IMR-90 (cell line): ENCODE data around the gene MINDY2. TPM values are rescaled to one million over a fixed set of nuclear protein-coding genes. Genes with fewer than 3 reads are reported as not detected.

Experiments used
- ATAC-seq: fragments of 200-7000 bp; cut with Tn5 transposase; 2 replicates; pipeline ENCODE4 v1.9.1; 2020; ENCODE audit warnings: low read depth, mild to moderate bottlenecking, moderate library complexity
- Bru-seq: library from RNA; stranded (reverse); fragments of 400-500 nt; gene quantifications from one replicate; lab custom pipeline; 2021; lab: Mats Ljungman, UMichigan
- BruChase-seq, 2 experiments: library from RNA; stranded (reverse); fragments of 400-500 nt; gene quantifications; one replicate each; lab custom pipeline; 2021; lab: Mats Ljungman, UMichigan
- BruUV-seq: library from RNA; stranded (reverse); fragments of 400-500 nt; replicated peaks from 2 replicates; lab custom pipeline; 2021; lab: Mats Ljungman, UMichigan
- CTCF ChIA-PET: fragments of 300-600 bp; formaldehyde crosslinking; extraction: SDS; loops from one replicate; lab custom pipeline; 2021; ENCODE audit warnings: antibody characterized with exemption; lab: Yijun Ruan, JAX
- POLR2A ChIA-PET: fragments of 300-600 bp; sonication (Branson Sonifier 250); formaldehyde crosslinking; loops from one replicate; lab custom pipeline; 2022; ENCODE audit warnings: antibody characterized with exemption; ENCODE audit not compliant: unreplicated experiment; lab: Charles Lee
- DNase-seq: peaks from one replicate; pipeline ENCODE4 v3.0.0; 2013
- H2AFZ ChIP-seq: replicated peaks from 2 replicates; pipeline ENCODE3; 2013; ENCODE audit warnings: low read length, mild to moderate bottlenecking; ENCODE audit not compliant: poor library complexity
- H2AK5ac ChIP-seq: 2 replicates; pipeline ENCODE4 v1.6.1; 2013; ENCODE audit warnings: low read depth, low read length, inconsistent platforms
- H2AK9ac ChIP-seq: replicated peaks from 2 replicates; pipeline ENCODE3; 2013; ENCODE audit warnings: mild to moderate bottlenecking, low read depth, low read length, moderate library complexity; ENCODE audit not compliant: poor library complexity
- H2BK120ac ChIP-seq: 2 replicates; pipeline ENCODE4 v1.6.1; 2013; ENCODE audit warnings: low read depth, low read length, inconsistent platforms
- H2BK15ac ChIP-seq: 3 replicates; pipeline ENCODE4 v1.6.1; 2013; ENCODE audit warnings: low read depth, low read length, inconsistent platforms
- H2BK20ac ChIP-seq: 2 replicates; pipeline ENCODE4 v1.6.1; 2013; ENCODE audit warnings: low read depth, mild to moderate bottlenecking, inconsistent platforms, low read length, moderate library complexity
- H2BK5ac ChIP-seq: 2 replicates; pipeline ENCODE4 v1.6.1; 2013; ENCODE audit warnings: mild to moderate bottlenecking, low read depth, low read length, inconsistent platforms; ENCODE audit not compliant: poor library complexity, severe bottlenecking
- H3K14ac ChIP-seq: replicated peaks from 2 replicates; pipeline ENCODE4 v1.6.1; 2013; ENCODE audit warnings: low read depth, low read length, inconsistent platforms
- H3K18ac ChIP-seq: 2 replicates; pipeline ENCODE4 v1.6.1; 2013; ENCODE audit warnings: low read depth, low read length, control low read depth
- H3K23ac ChIP-seq: 2 replicates; pipeline ENCODE4 v1.6.1; 2013; ENCODE audit warnings: low read depth, low read length, inconsistent platforms
- H3K27ac ChIP-seq: 2 replicates; pipeline ENCODE4 v1.5.1; 2013; ENCODE audit warnings: mild to moderate bottlenecking, control low read depth, low read length; ENCODE audit not compliant: insufficient read depth
- H3K27me3 ChIP-seq: 2 replicates; pipeline ENCODE4 v1.6.1; 2013; ENCODE audit warnings: low read length; ENCODE audit not compliant: control insufficient read depth, insufficient read depth
- H3K36me3 ChIP-seq: 2 replicates; pipeline ENCODE4 v1.6.1; 2013; ENCODE audit warnings: low read length, mixed read lengths; ENCODE audit not compliant: control insufficient read depth, insufficient read depth
- H3K4ac ChIP-seq: 2 replicates; pipeline ENCODE4 v1.6.1; 2013; ENCODE audit warnings: low read depth, low read length, inconsistent platforms
- H3K4me1 ChIP-seq: 2 replicates; pipeline ENCODE4 v1.6.1; 2013; ENCODE audit warnings: low read length, mixed read lengths; ENCODE audit not compliant: control insufficient read depth, insufficient read depth
- H3K4me2 ChIP-seq: 2 replicates; pipeline ENCODE4 v1.6.1; 2013; ENCODE audit warnings: low read depth, mild to moderate bottlenecking, control low read depth, low read length, moderate library complexity
- H3K4me3 ChIP-seq: 2 replicates; pipeline ENCODE4 v1.5.1; 2013; ENCODE audit warnings: low read depth, mild to moderate bottlenecking, control low read depth, low read length, moderate library complexity; ENCODE audit not compliant: insufficient read depth
- H3K56ac ChIP-seq: 2 replicates; pipeline ENCODE4 v1.6.1; 2013; ENCODE audit warnings: low read length, inconsistent platforms; ENCODE audit not compliant: insufficient read depth; ENCODE audit errors: extremely low read depth
- H3K79me1 ChIP-seq, 2 experiments: 2 replicates each; pipeline ENCODE4 v1.6.1; 2013; ENCODE audit warnings: low read length in 2 of 2, inconsistent platforms in 1 of 2, low read depth in 1 of 2
- H3K9ac ChIP-seq: 2 replicates; pipeline ENCODE4 v1.6.1; 2013; ENCODE audit warnings: low read depth, low read length, control low read depth
- H3K9me1 ChIP-seq: 2 replicates; pipeline ENCODE4 v1.6.1; 2013; ENCODE audit warnings: low read length, inconsistent platforms; ENCODE audit not compliant: insufficient read depth
- H3K9me3 ChIP-seq: 2 replicates; pipeline ENCODE4 v1.6.1; 2013; ENCODE audit warnings: low read length; ENCODE audit not compliant: control insufficient read depth, insufficient read depth
- H4K20me1 ChIP-seq: 2 replicates; pipeline ENCODE4 v1.6.1; 2013; ENCODE audit warnings: low read length, inconsistent platforms; ENCODE audit not compliant: insufficient read depth
- H4K5ac ChIP-seq: 2 replicates; pipeline ENCODE4 v1.6.1; 2013; ENCODE audit warnings: mild to moderate bottlenecking, low read depth, low read length, control low read depth
- H4K8ac ChIP-seq, 2 experiments: 2 replicates each; pipeline ENCODE4 v1.6.1; 2013; ENCODE audit warnings: low read depth in 2 of 2, low read length in 2 of 2, control low read depth in 1 of 2, inconsistent platforms in 1 of 2
- H4K91ac ChIP-seq: 2 replicates; pipeline ENCODE4 v1.6.1; 2013; ENCODE audit warnings: low read depth, low read length, inconsistent platforms; ENCODE audit not compliant: insufficient read depth
- CEBPB ChIP-seq: IDR thresholded peaks from 2 replicates; pipeline ENCODE4 v1.6.1; 2012; ENCODE audit warnings: low read depth, low read length, improper control_type of control experiment
- CHD1 ChIP-seq: IDR thresholded peaks from 2 replicates; pipeline ENCODE4 v1.6.1; 2012; ENCODE audit warnings: low read depth, low read length, improper control_type of control experiment
- CTCF ChIP-seq: conservative IDR thresholded peaks from 2 replicates; pipeline ENCODE4 v1.5.1; 2012; ENCODE audit warnings: mild to moderate bottlenecking, low read depth, low read length, improper control_type of control experiment
- FOS ChIP-seq: fragments of 150-350 bp; IDR thresholded peaks from 2 replicates; pipeline ENCODE4 v1.6.1; 2016; ENCODE audit warnings: low read depth, low read length
- MAFK ChIP-seq: IDR thresholded peaks from 2 replicates; pipeline ENCODE4 v1.6.1; 2012; ENCODE audit warnings: low read depth, low read length, improper control_type of control experiment
- MAZ ChIP-seq: IDR thresholded peaks from 2 replicates; pipeline ENCODE4 v1.6.1; 2012; ENCODE audit warnings: low read depth, mild to moderate bottlenecking, low read length, improper control_type of control experiment, moderate library complexity, borderline replicate concordance
- MXI1 ChIP-seq: IDR thresholded peaks from 2 replicates; pipeline ENCODE4 v1.6.1; 2012; ENCODE audit warnings: low read depth, mild to moderate bottlenecking, low read length, moderate library complexity, borderline replicate concordance
- NFE2L2 ChIP-seq: fragments of 150-350 bp; IDR thresholded peaks from 2 replicates; pipeline ENCODE4 v1.6.1; 2016; ENCODE audit warnings: low read depth, mild to moderate bottlenecking, low read length
- RAD21 ChIP-seq: IDR thresholded peaks from 2 replicates; pipeline ENCODE4 v1.6.1; 2012; ENCODE audit warnings: low read length, improper control_type of control experiment
- SMC3 ChIP-seq: fragments of 150-350 bp; IDR thresholded peaks from 2 replicates; pipeline ENCODE4 v1.6.1; 2016; ENCODE audit warnings: low read depth, mild to moderate bottlenecking, antibody characterized with exemption, low read length, moderate library complexity
- WGBS, 2 experiments: methylation state at CpG; one replicate each; pipeline versions ENCODE4 v1.1.5 to v1.1.7; 2013; ENCODE audit warnings: missing lambda C conversion rate in 2 of 2; ENCODE audit not compliant: insufficient read length in 1 of 2; ENCODE audit errors: extremely low coverage in 2 of 2; 5-methylcytosine and 5-hydroxymethylcytosine counted together
- dilution Hi-C: fragments of 300-500 bp; cut with HindIII; formaldehyde crosslinking; loops from one replicate; pipeline ENCODE4 v1.14.3; 2018; ENCODE audit warnings: low sequenced_read_pairs; ENCODE audit not compliant: unreplicated experiment
- in situ Hi-C: fragments of 300-500 bp; cut with MboI; formaldehyde crosslinking; loops from 3 replicates; pipeline ENCODE4 v1.14.3; 2019; ENCODE audit warnings: low sequenced_read_pairs, inconsistent platforms, mixed read lengths
- intact Hi-C: fragments of 100-400 bp; cut with micrococcal nuclease; formaldehyde crosslinking; loops from 2 replicates; pipeline ENCODE4 v1.10.0; 2022
- long read RNA-seq: library from polyadenylated mRNA; unstranded; transcript quantifications from one replicate; pipeline ENCODE4 v2.0.0, GENCODE V29; 2021; ENCODE audit not compliant: unreplicated experiment
- polyA plus RNA-seq, 3 experiments: library from polyadenylated mRNA; depleted of rRNA; stranded (reverse); fragments of >200 nt; gene quantifications; 2 replicates each; pipeline ENCODE4 v1.2.3, GENCODE V29; 2012; ENCODE audit warnings: low replicate concordance in 1 of 3
- total RNA-seq: library from RNA; depleted of rRNA; stranded (reverse); fragments of >200 nt; gene quantifications from 2 replicates; pipeline ENCODE4 v1.2.3, GENCODE V29; 2012; rRNA removed

Gene MINDY2, protein sequence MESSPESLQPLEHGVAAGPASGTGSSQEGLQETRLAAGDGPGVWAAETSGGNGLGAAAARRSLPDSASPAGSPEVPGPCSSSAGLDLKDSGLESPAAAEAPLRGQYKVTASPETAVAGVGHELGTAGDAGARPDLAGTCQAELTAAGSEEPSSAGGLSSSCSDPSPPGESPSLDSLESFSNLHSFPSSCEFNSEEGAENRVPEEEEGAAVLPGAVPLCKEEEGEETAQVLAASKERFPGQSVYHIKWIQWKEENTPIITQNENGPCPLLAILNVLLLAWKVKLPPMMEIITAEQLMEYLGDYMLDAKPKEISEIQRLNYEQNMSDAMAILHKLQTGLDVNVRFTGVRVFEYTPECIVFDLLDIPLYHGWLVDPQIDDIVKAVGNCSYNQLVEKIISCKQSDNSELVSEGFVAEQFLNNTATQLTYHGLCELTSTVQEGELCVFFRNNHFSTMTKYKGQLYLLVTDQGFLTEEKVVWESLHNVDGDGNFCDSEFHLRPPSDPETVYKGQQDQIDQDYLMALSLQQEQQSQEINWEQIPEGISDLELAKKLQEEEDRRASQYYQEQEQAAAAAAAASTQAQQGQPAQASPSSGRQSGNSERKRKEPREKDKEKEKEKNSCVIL
- total RNA-seq = 9.3 and 15.0 TPM in 2 replicates
- polyA plus RNA-seq (2012; rRNA removed) = 3.1 and 4.0 TPM in 2 replicates
- 1.0 and 1.8 TPM in 2 replicates for polyA plus RNA-seq (2012; cell fraction: cytosol; rRNA removed)
- 2.4 and 3.9 TPM in 2 replicates for polyA plus RNA-seq (2012; cell fraction: nucleus; rRNA removed; ENCODE audit: low replicate concordance)
- percentile 85 among the genes with signal in this experiment for Bru-seq, nascent RNA
- BruChase-seq, experiment 1, labeled RNA remaining after a 6-hour chase = percentile 88 among the genes with signal in this experiment
- BruChase-seq, experiment 2, labeled RNA remaining after a 2-hour chase = percentile 84 among the genes with signal in this experiment
- long read RNA-seq, full-length matches to known transcripts = 79 of 101 reads
- long read RNA-seq, partial matches to known transcripts = 3 of 101 reads
- long read RNA-seq, other reads (novel, unspliced or antisense) = 19 of 101 reads

- peak within 1 kb of the TSS; percentile 95 for H2AFZ ChIP-seq
- POLR2A ChIA-PET = interaction anchor here (2.1 kb wide), 1 partner anchor 21 kb away, joined by 9 read pairs; the partner anchor contains the start of gene ADAM10
- H2BK120ac ChIP-seq = peak within 1 kb of the TSS; percentile 81
- H3K9me3 ChIP-seq = no peaks in the 10 kb centered on the region
- 0% methylated on average over 58 of the region's 75 CpGs; no CpG with 5 or more reads in 1 of the 2 experiments for WGBS, 2 experiments
- peak within 1 kb of the TSS; percentile 90 for H3K23ac ChIP-seq
- peak within 1 kb of the TSS; percentile 77 for H4K5ac ChIP-seq
- peak within 1 kb of the TSS; percentile 95 for H3K4me2 ChIP-seq
- peak within 1 kb of the TSS; percentile 93 for H3K27ac ChIP-seq
- peak within 1 kb of the TSS; percentile 78 for H3K18ac ChIP-seq
- intact Hi-C loops = loop anchor here (2.0 to 5.0 kb wide), 4 partner anchors 22 to 544 kb away; partner anchors contain the start of genes ADAM10 and SLTM
- dilution Hi-C loops = no loop called here
- H3K4ac ChIP-seq = peak within 1 kb of the TSS; percentile 88
- BruUV-seq = no TSS peak
- H3K27me3 ChIP-seq = no peaks in the 10 kb centered on the region
- peak within 1 kb of the TSS; percentile 96 for H2AK9ac ChIP-seq
- peak within 1 kb of the TSS; percentile 83 for H4K91ac ChIP-seq
- ATAC-seq (peak; percentile 95), DNase-seq (peak; percentile 99)
- H2BK20ac ChIP-seq = peak within 1 kb of the TSS; percentile 57; the same call in 1 of the 2 replicates
- in situ Hi-C loops = loop anchor here (25.0 kb wide), 1 partner anchor 534 kb away; no protein-coding TSS in a partner anchor
- H3K56ac ChIP-seq = peak within 1 kb of the TSS; percentile 87
- CTCF ChIA-PET = interaction anchor here (0.5 to 1.7 kb wide), 8 partner anchors 13 to 543 kb away, joined by 3 to 8 read pairs (median 3); no protein-coding TSS in a partner anchor
- H3K36me3 ChIP-seq = no peaks in the 10 kb centered on the region
- 0 out of 2 replicates have a peak, but pooled peaks cover under 1% of the 10 kb centered on the region for H3K9me1 ChIP-seq
- H2AK5ac ChIP-seq = peak within 1 kb of the TSS; percentile 83
- peak within 1 kb of the TSS; percentile 94 for H3K14ac ChIP-seq
- peaks cover 19% of the 10 kb centered on the region; the same call in 1 of the 2 replicates for H4K20me1 ChIP-seq
- H2BK15ac ChIP-seq = peak within 1 kb of the TSS; percentile 83; the same call in 2 of the 3 replicates
- H3K4me3 ChIP-seq = peak within 1 kb of the TSS; percentile 88
- no peaks in the 10 kb centered on the region for H3K4me1 ChIP-seq
- H2BK5ac ChIP-seq = peak within 1 kb of the TSS; percentile 90
- H3K9ac ChIP-seq = peak within 1 kb of the TSS; percentile 86
- H3K79me1 ChIP-seq = peaks cover 12 to 30% of the 10 kb centered on the region in 2 experiments
- H4K8ac ChIP-seq = peak within 1 kb of the TSS; percentile 68 to 89
- no peak for TF ChIP-seq CHD1
- TF ChIP-seq SMC3 = no peak
- no peak for TF ChIP-seq CEBPB
- TF ChIP-seq MAZ = peak; percentile 70; the same call in 1 of the 2 replicates
- TF ChIP-seq CTCF = peak; percentile 33; the same call in 1 of the 2 replicates
- TF ChIP-seq MAFK = no peak
- TF ChIP-seq MXI1 = peak; percentile 96
- TF ChIP-seq RAD21 = peak; percentile 28
- 0 out of 2 replicates have a peak, but pooled peaks have one; percentile 3 for TF ChIP-seq FOS
- no peak for TF ChIP-seq NFE2L2
These were observed at the start of gene MINDY2 for GRCh38 chr15:58770857-58771620. MINDY2 (plus strand) TSS chr15:58771302; CDS start chr15:58771396, 94 bp downstream.
